SK-N-SH (cell line): Measurements from ENCODE around the gene TNS4. TPM values are rescaled to one million over a fixed set of nuclear protein-coding genes. Genes with fewer than 3 reads are reported as not detected.

Experiments
- CTCF ChIA-PET: fragments of 300-600, 350-600 bp; formaldehyde crosslinking; extraction: SDS; loops from one replicate; lab custom pipeline; 2021; lab: Yijun Ruan, JAX
- POLR2A ChIA-PET: fragments of 350-600 bp; sonication (Branson Sonifier 250); formaldehyde crosslinking; extraction: SDS; loops from one replicate; lab custom pipeline; 2020; ENCODE audit warnings: antibody characterized with exemption, inconsistent platforms; lab: Yijun Ruan, JAX
- DNase-seq: peaks from one replicate; pipeline ENCODE4 v3.0.0; 2012
- H2AFZ ChIP-seq: fragments of 200-600 bp; sonication (generic); 2 replicates; pipeline ENCODE4 v1.8.1; 2016; ENCODE audit warnings: antibody characterized with exemption, mild to moderate bottlenecking, low read depth
- H3F3A ChIP-seq: fragments of 200-600 bp; sonication (generic); replicated peaks from 2 replicates; pipeline ENCODE3; 2016; ENCODE audit warnings: antibody characterized with exemption, mild to moderate bottlenecking; ENCODE audit not compliant: insufficient read depth
- H3K27ac ChIP-seq, 2 experiments: fragments of 200-500 bp in 1 of 2; fragments of 200-600 bp in 1 of 2; sonication (Bioruptor generic) in 1 of 2; sonication (generic), shearing (Covaris generic) in 1 of 2; 2 replicates each; pipeline versions ENCODE4 v1.5.1 to v1.6.1; 2014 to 2016; ENCODE audit warnings: low read depth in 2 of 2, inconsistent platforms in 1 of 2, low read length in 1 of 2, mild to moderate bottlenecking in 1 of 2, mixed read lengths in 1 of 2
- H3K27me3 ChIP-seq: fragments of 200-600 bp; sonication (generic), shearing (Covaris generic); 2 replicates; pipeline ENCODE4 v1.6.1; 2016; ENCODE audit warnings: mixed run types; ENCODE audit not compliant: insufficient read depth
- H3K36me3 ChIP-seq, 2 experiments: fragments of 200-500 bp in 1 of 2; fragments of 200-600 bp in 1 of 2; sonication (Bioruptor generic) in 1 of 2; sonication (generic) in 1 of 2; replicated peaks in 1 of 2; 2 replicates each; pipeline versions ENCODE3 to v1.5.1; 2014 to 2016; ENCODE audit warnings: low read length in 1 of 2, mild to moderate bottlenecking in 1 of 2; ENCODE audit not compliant: insufficient read depth in 2 of 2, control insufficient read depth in 1 of 2
- H3K4me1 ChIP-seq, 2 experiments: fragments of 200-500 bp in 1 of 2; fragments of 200-600 bp in 1 of 2; sonication (Bioruptor generic) in 1 of 2; sonication (generic), shearing (Covaris generic) in 1 of 2; 2 replicates each; pipeline versions ENCODE4 v1.5.1 to v1.6.1; 2014 to 2016; ENCODE audit warnings: low read depth in 1 of 2, low read length in 1 of 2, mixed run types in 1 of 2; ENCODE audit not compliant: insufficient read depth in 2 of 2, control insufficient read depth in 1 of 2
- H3K4me2 ChIP-seq: fragments of 200-600 bp; sonication (generic), shearing (Covaris generic); 2 replicates; pipeline ENCODE4 v1.6.1; 2017; ENCODE audit warnings: mixed run types
- H3K4me3 ChIP-seq, 2 experiments: fragments of 200-500 bp in 1 of 2; fragments of 200-600 bp in 1 of 2; sonication (Bioruptor generic) in 1 of 2; sonication (generic), shearing (Covaris generic) in 1 of 2; 2 replicates each; pipeline versions ENCODE4 v1.5.1 to v1.8.1; 2014 to 2016; ENCODE audit warnings: low read depth in 2 of 2, inconsistent platforms in 1 of 2, low read length in 1 of 2, mild to moderate bottlenecking in 1 of 2, mixed read lengths in 1 of 2, moderate library complexity in 1 of 2
- H3K79me2 ChIP-seq: fragments of 200-600 bp; sonication (generic); 2 replicates; pipeline ENCODE4 v1.8.1; 2017; ENCODE audit warnings: mild to moderate bottlenecking; ENCODE audit not compliant: insufficient read depth
- H3K9ac ChIP-seq: fragments of 200-600 bp; sonication (generic); 2 replicates; pipeline ENCODE4 v1.6.1; 2017; ENCODE audit warnings: mixed run types
- H3K9me2 ChIP-seq: fragments of 200-600 bp; sonication (generic); 2 replicates; pipeline ENCODE4 v1.6.1; 2017; ENCODE audit warnings: mixed run types
- H3K9me3 ChIP-seq: fragments of 200-600 bp; sonication (generic); 2 replicates; pipeline ENCODE4 v1.6.1; 2017; ENCODE audit warnings: mixed run types, mild to moderate bottlenecking, moderate library complexity
- H4K20me1 ChIP-seq: fragments of 200-600 bp; sonication (generic); 2 replicates; pipeline ENCODE4 v1.6.1; 2017; ENCODE audit warnings: mild to moderate bottlenecking, mixed run types; ENCODE audit not compliant: insufficient read depth
- CTCF ChIP-seq: fragments of 200-600 bp; sonication (generic); IDR thresholded peaks from 2 replicates; pipeline ENCODE4 v1.6.1; 2017; ENCODE audit warnings: antibody characterized with exemption, mild to moderate bottlenecking, moderate library complexity
- FOSL2 ChIP-seq: IDR thresholded peaks from 2 replicates; pipeline ENCODE4 v1.4.0; 2012; ENCODE audit warnings: low read depth, mild to moderate bottlenecking, moderate library complexity, borderline replicate concordance
- FOXJ3 ChIP-seq: sonication (generic); formaldehyde crosslinking; IDR thresholded peaks from 2 replicates; pipeline ENCODE4 v1.5.1; 2020; ENCODE audit warnings: mild to moderate bottlenecking, missing genetic modification reagents
- MAX ChIP-seq: IDR thresholded peaks from 2 replicates; pipeline ENCODE4 v1.4.0; 2012; ENCODE audit warnings: low read depth
- NFIC ChIP-seq: IDR thresholded peaks from 2 replicates; pipeline ENCODE4 v1.4.0; 2012; ENCODE audit warnings: borderline replicate concordance
- PBX3 ChIP-seq: IDR thresholded peaks from 2 replicates; pipeline ENCODE4; 2012
- POLR2AphosphoS5 ChIP-seq: IDR thresholded peaks from 2 replicates; pipeline ENCODE4 v1.6.1; 2012; ENCODE audit warnings: low read depth, low read length
- RXRA ChIP-seq: IDR thresholded peaks from 2 replicates; pipeline ENCODE4 v1.4.0; 2012; ENCODE audit warnings: low read depth, mild to moderate bottlenecking, borderline replicate concordance
- TAF1 ChIP-seq: IDR thresholded peaks from 2 replicates; pipeline ENCODE4 v1.6.1; 2012; ENCODE audit warnings: low read depth, mild to moderate bottlenecking, low read length, moderate library complexity, borderline replicate concordance
- TCF12 ChIP-seq: IDR thresholded peaks from 2 replicates; pipeline ENCODE4 v1.4.0; 2012
- USF1 ChIP-seq: IDR thresholded peaks from 2 replicates; pipeline ENCODE4 v1.4.0; 2012; ENCODE audit warnings: low read depth, borderline replicate concordance
- USF2 ChIP-seq: fragments of 150-350 bp; IDR thresholded peaks from 2 replicates; pipeline ENCODE4 v1.6.1; 2017; ENCODE audit warnings: antibody characterized with exemption, low read length, low read depth, borderline replicate concordance
- YY1 ChIP-seq: IDR thresholded peaks from 2 replicates; pipeline ENCODE4 v1.4.0; 2012; ENCODE audit warnings: low read depth, mild to moderate bottlenecking
- WGBS: methylation state at CpG from one replicate; pipeline ENCODE4 v1.1.6; 2017; ENCODE audit warnings: low lambda C conversion rate; 5-methylcytosine and 5-hydroxymethylcytosine counted together
- polyA plus RNA-seq, 3 experiments: library from polyadenylated mRNA; depleted of rRNA; stranded (reverse); fragments of >200 nt; gene quantifications; 2 replicates each; pipeline ENCODE4 v1.2.3, GENCODE V29; 2012

TNS4 gene
- polyA plus RNA-seq, 1 of the 3 experiments (the other 2 are of a cell fraction) = not detected

GRCh38 chr17:40447806-40448205 is 53.6 kb downstream of the TNS4 start:
- H4K20me1 ChIP-seq = no peaks in the 10 kb centered on the region

More at GRCh38 chr17:40447806-40448205, 53.6 kb downstream of the TNS4 start:
- Histone ChIP-seq H3K9ac (no peak overlapping the region), H3K4me2 (no peak overlapping the region), H3K27ac (no peak overlapping the region), H3K79me2 (peaks cover 65% of the 10 kb centered on the region), H3K4me1 (peaks cover 20 to 66% of the 10 kb centered on the region in 2 experiments), H3K4me3 (no peak overlapping the region), H3K36me3 (no peaks in the 10 kb centered on the region), H3K9me2 (no peaks in the 10 kb centered on the region), H2AFZ (no peak overlapping the region), H3K27me3 (no peaks in the 10 kb centered on the region), H3F3A (peaks cover 19% of the 10 kb centered on the region), H3K9me3 (no peaks in the 10 kb centered on the region)
- DNase-seq = no peak
- POLR2A ChIA-PET = interaction anchor here (1.0 kb wide), 1 partner anchor 23 kb away, joined by 3 read pairs; no protein-coding TSS in a partner anchor
- CTCF ChIA-PET = interaction anchor here (0.8 to 18.2 kb wide), 14 partner anchors 3 to 1248 kb away, joined by 3 to 332 read pairs (median 4); partner anchors contain the start of gene IGFBP4
- WGBS = 92% methylated on average over 4 of the region's 4 CpGs
- TF ChIP-seq USF2 (no peak), PBX3 (no peak), NFIC (no peak), TAF1 (no peak), FOSL2 (no peak), TCF12 (no peak), POLR2AphosphoS5 (no peak), RXRA (no peak), USF1 (no peak), YY1 (no peak), FOXJ3 (CRISPR knock-in tag) (no peak), MAX (no peak), CTCF (no peak)
